Omental fat pad (tissue), 4 donors: ENCODE data around the gene DDX51. TPM values are rescaled to one million over a fixed set of nuclear protein-coding genes. Genes with fewer than 3 reads are reported as not detected.
A peak's percentile ranks its signal among the peaks of the same experiment; 100 is the strongest.

ENCODE experiments used
- ATAC-seq: fragments of 150-250 bp; one replicate; pipeline ENCODE4 v1.9.1; 2016; ENCODE audit warnings: mild to moderate bottlenecking, moderate library complexity; ENCODE audit not compliant: low FRiP score
- DNase-seq: peaks from one replicate; pipeline ENCODE4 v3.0.0-alpha.2; 2019; ENCODE audit warnings: low spot score
- total RNA-seq, 4 donors: library from RNA; depleted of rRNA; stranded (reverse); fragments of >200 nt; gene quantifications; one replicate each; pipeline ENCODE4 v1.1.0, GENCODE V29; 2016
- TF ChIP-seq, protein P1 (sequence below), 3 donors: fragments of 450-650 bp; IDR thresholded peaks; one replicate each; pipeline ENCODE4 v1.5.1; 2016 to 2017; ENCODE audit warnings: antibody characterized with exemption in 3 of 3, mild to moderate bottlenecking in 3 of 3, moderate library complexity in 2 of 3

Gene DDX51, protein sequence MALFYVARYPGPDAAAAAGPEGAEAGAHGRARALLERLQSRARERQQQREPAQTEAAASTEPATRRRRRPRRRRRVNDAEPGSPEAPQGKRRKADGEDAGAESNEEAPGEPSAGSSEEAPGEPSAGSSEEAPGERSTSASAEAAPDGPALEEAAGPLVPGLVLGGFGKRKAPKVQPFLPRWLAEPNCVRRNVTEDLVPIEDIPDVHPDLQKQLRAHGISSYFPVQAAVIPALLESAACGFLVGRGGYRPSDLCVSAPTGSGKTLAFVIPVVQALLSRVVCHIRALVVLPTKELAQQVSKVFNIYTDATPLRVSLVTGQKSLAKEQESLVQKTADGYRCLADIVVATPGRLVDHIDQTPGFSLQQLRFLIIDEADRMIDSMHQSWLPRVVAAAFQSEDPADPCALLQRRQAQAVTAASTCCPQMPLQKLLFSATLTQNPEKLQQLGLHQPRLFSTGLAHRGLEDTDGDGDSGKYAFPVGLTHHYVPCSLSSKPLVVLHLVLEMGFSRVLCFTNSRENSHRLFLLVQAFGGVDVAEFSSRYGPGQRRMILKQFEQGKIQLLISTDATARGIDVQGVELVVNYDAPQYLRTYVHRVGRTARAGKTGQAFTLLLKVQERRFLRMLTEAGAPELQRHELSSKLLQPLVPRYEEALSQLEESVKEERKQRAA
- total RNA-seq: 10 to 100 TPM in 2 of 4 donors, 1 to 10 TPM in 2; 6.5 to 32.2 (median 10.4) TPM

DNA sequence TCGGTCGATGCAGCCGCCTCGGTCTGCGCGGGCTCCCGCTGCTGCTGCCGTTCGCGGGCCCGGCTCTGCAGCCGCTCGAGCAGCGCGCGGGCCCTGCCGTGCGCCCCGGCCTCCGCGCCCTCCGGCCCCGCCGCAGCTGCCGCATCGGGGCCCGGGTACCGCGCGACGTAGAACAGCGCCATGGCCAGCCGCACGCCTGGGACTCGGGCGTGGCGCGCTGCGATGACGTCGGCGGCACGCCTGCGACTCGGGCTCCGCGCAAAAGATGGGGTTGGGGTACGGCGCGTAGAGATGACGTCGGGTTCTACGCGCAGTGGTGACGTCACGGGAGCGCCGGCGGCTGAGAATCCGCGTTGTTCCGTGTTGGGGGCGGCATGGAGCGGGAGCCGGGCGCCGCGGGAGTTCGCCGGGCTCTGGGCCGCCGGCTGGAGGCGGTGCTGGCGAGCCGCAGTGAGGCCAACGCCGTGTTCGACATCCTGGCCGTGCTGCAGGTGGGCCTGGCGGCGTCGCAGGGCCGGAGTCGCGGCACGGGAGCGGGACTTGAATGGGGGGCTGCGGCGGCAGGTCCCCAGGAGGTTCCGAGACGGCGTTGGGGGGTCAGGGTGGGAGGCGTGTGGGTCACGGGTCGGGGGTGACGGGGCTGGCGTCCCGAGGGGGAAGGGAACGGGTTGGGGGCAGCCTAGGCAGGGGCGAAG, at the start of gene DDX51, which contains the start of gene NOC4L:
DDX51 (minus strand) TSS at position 205 of the 695 bp plus-strand sequence; CDS start at position 182, 23 bp downstream.
NOC4L (plus strand) TSS at position 343 of the 695 bp plus-strand sequence; CDS start at position 375, 32 bp downstream.
- TF ChIP-seq, protein P1, sequence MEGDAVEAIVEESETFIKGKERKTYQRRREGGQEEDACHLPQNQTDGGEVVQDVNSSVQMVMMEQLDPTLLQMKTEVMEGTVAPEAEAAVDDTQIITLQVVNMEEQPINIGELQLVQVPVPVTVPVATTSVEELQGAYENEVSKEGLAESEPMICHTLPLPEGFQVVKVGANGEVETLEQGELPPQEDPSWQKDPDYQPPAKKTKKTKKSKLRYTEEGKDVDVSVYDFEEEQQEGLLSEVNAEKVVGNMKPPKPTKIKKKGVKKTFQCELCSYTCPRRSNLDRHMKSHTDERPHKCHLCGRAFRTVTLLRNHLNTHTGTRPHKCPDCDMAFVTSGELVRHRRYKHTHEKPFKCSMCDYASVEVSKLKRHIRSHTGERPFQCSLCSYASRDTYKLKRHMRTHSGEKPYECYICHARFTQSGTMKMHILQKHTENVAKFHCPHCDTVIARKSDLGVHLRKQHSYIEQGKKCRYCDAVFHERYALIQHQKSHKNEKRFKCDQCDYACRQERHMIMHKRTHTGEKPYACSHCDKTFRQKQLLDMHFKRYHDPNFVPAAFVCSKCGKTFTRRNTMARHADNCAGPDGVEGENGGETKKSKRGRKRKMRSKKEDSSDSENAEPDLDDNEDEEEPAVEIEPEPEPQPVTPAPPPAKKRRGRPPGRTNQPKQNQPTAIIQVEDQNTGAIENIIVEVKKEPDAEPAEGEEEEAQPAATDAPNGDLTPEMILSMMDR (IDR thresholded peaks at IDR 0.05): no peak
- ATAC-seq (peak; percentile 88), DNase-seq (peak; percentile 90)

DNA sequence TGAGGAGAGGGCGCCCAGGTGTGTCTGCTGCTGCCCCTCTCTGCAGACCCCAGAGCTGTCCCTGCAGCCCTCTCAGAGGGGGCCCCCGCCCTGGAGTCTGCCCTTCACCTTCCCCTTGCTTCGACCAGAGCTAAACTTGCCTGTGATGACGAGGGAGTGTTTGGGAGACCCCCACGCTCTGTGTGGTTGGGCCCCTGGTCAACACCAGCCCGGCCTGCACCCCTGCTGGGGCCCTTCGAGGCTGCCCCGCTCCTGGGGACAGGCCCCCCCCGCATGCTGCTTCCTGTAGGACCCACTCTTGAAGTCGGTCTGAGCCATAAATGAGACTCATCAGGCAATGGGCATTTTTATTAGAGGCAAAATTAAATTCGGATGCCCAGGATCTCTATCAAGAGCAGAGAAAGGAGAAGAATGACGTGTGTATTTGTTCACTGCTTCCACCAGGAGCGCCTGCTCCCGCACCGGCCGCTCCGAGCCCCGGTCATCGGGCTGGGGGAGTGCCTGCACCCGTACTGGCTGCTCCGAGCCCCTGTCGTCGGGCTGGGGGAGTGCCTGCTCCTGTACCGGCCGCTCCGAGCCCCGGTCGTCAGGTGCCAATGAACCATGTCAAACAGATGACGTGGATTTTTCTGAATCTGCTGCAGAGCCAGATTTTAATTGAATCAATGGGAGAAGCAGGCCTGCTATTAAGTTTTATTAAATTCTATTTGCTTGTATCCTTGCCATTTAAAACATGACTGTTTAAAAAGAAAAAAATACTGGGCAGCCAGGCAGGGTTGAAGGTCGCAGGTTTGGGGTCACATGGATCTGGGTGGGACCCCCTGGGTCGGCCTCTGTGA, 47.8 kb upstream of the DDX51 start:
- ATAC-seq: no peak
- TF ChIP-seq, protein P1 (IDR thresholded peaks at IDR 0.05): no peak

DNA sequence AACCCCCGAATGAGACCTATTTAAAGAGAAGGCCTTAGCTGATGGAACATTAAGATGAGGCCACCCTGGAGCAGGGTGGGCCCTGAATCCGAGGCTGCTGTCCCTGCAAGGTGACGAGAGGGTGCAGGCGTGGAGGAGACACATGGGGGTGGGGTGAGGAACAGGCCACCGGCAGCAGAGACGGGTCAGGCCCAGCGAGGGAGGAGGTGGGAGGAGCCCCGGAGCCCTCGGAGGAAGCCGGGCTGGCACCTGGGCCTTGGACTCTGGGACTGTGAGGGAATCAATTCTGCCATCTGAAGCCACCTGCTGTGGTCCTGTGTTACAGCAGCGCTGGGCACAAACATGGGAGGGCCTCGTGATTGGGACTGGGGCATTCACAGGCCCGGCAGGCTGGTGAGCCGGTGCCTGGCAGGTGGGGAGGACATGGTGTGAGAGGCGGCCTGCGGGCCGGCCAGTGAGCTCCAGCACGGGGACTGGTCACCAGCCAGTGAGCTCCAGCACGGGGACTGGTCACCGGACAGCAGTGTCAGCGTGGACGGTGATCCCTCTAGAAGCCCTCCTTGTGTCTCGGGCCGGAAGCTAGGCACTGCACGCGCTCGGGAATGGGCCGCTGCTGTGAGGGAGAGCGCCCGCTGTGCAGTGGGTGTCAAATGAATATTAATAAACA, 46.8 kb upstream of the DDX51 start:
- DNase-seq: no peak
- ATAC-seq: no peak
- TF ChIP-seq, protein P1 (IDR thresholded peaks at IDR 0.05): no peak

More for the DNA sequence above, 47.8 kb upstream of the DDX51 start:
- DNase-seq: no peak

DNA sequence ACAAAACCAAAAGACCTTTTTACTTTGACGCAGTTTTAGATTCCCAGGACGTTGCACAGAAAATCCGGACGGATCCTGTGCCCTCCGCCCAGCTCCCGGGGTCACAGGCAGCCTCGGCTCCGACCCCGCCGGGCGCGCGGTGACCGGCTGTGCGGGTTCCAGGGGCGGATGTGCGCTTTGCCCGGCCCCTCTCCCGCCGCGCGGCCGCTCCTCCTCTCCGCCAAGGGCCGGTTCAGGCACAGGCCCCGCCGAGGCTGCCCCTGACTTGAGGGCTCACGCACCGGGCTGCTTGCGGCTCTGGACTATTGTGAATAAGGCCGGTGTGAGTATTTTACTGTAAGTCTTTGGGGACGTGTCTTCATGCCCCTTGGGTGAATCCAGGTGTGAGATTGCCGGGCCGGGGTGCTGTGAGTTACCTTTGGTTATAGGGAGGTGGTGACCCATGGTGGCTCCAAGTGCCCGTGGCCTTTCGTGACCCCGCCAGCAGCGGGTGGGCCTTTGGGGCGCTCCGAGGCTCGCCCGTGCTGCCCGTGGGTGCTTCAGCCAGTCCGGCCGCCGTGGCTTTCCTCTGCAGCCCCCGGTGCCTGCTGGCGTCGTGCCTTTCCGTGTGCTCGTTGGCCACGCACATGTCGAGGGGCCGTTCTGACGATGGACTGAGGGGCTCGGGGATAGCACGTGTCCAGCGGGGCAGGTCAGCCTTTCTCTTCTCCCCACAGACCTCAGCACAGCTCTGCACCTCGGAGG, 46.1 kb upstream of the DDX51 start:
- DNase-seq (no peak), ATAC-seq (peak; percentile 24)
- TF ChIP-seq, protein P1 (IDR thresholded peaks at IDR 0.05): no peak

DNA sequence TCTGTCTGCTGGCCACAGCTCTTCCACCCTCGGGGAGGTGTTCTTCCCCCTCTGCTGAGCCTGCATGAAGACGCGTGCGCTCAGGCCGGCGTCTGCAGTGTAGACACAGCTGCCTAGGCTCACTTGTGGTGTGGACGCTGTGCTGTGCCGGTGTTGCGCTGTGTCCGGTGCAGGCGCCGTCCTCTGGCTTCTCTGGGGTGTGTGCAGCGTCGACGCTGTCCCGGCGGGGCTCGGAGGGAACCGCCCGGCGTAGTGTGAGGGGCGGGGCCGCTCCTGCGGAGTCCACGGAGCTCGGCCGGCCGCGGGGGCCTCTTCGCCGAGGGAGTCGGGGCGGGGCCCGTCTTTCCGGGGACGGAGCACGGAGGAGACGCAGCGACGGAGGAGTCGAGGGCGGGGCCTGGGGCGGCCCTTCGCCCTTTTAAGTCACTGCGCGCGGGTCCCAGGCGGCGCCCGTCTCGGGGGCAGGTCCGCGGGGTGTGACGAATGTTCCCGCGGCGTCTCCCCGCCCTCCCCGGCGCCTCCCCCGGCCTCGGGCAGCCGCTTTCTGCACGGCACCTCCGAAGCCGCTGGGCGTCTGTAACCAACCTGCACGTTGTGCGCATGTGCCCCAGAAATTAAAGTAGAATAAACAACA, 45.4 kb upstream of the DDX51 start:
- TF ChIP-seq, protein P1 (IDR thresholded peaks at IDR 0.05): no peak
- peak; percentile 89 for ATAC-seq

More for the DNA sequence above, 45.4 kb upstream of the DDX51 start:
- peak; percentile 54 for DNase-seq
